ENCODE measurements around the gene TOGARAM2.
A peak's percentile ranks its signal among the peaks of the same experiment; 100 is the strongest.

TOGARAM2 gene

GRCh38 chr2:28949190-28949589, 31.9 kb upstream of the TOGARAM2 start:
- H3K36me3 ChIP-seq (ENCODE audit: control insufficient read depth in 2 of 2, insufficient read depth in 1 of 2, low read length in 2 of 2): peaks cover 35 to 54% of the 10 kb centered on the region in 2 experiments
- H3K27ac ChIP-seq (ENCODE audit: extremely low read depth, low read depth, low read length): no peak overlapping the region
- H3K4me1 ChIP-seq (ENCODE audit: control insufficient read depth, insufficient read depth, low read length): no peaks in the 10 kb centered on the region
- TF ChIP-seq ZNF148 (tag by site-specific recombination; IDR thresholded peaks at IDR 0.05; ENCODE audit: borderline replicate concordance) (no peak), YY2 (tag by site-specific recombination; IDR thresholded peaks at IDR 0.05) (no peak), KLF9 (tag by site-specific recombination; IDR thresholded peaks at IDR 0.05; ENCODE audit: low read depth) (no peak), ZBTB20 (tag by site-specific recombination; IDR thresholded peaks at IDR 0.05) (no peak), ZNF837 (tag by site-specific recombination; IDR thresholded peaks at IDR 0.05) (no peak), ZSCAN30 (tag by site-specific recombination; IDR thresholded peaks at IDR 0.05) (no peak)
- CTCF ChIA-PET: no interaction called here
- no peak overlapping the region for H3K4me3 ChIP-seq (ENCODE audit: low read depth, low read length)
- no peaks in the 10 kb centered on the region for H3K9me3 ChIP-seq (ENCODE audit: control insufficient read depth, insufficient read depth, low read depth, low read length)
- POLR2A ChIA-PET: no interaction called here

GRCh38 chr2:28949617-28950305, 31.3 kb upstream of the TOGARAM2 start:
- H3K36me3 ChIP-seq (ENCODE audit: control insufficient read depth in 2 of 2, insufficient read depth in 1 of 2, low read length in 2 of 2): peaks cover 30 to 48% of the 10 kb centered on the region in 2 experiments
- H3K27ac ChIP-seq (ENCODE audit: extremely low read depth, low read depth, low read length): no peak overlapping the region
- H3K4me3 ChIP-seq (ENCODE audit: low read depth, low read length): no peak overlapping the region
- peak; percentile 86 for TF ChIP-seq SCRT2 (tag by site-specific recombination; IDR thresholded peaks at IDR 0.05)
- TF ChIP-seq KLF9 (tag by site-specific recombination; IDR thresholded peaks at IDR 0.05; ENCODE audit: low read depth): no peak
- no peak for TF ChIP-seq WT1 (tag by site-specific recombination; IDR thresholded peaks at IDR 0.05)
- TF ChIP-seq SCRT1 (tag by site-specific recombination; IDR thresholded peaks at IDR 0.05; ENCODE audit: borderline replicate concordance): peak; percentile 66; the same call in 1 of the 2 replicates
- ChIA-PET POLR2A (interaction anchor here (0.7 to 0.8 kb wide), 2 partner anchors 133 to 1680 kb away, joined by 3 to 5 read pairs; no protein-coding TSS in a partner anchor), CTCF (interaction anchor here (0.9 kb wide), 1 partner anchor 383 kb away, joined by 3 read pairs; no protein-coding TSS in a partner anchor)
- H3K9me3 ChIP-seq (ENCODE audit: control insufficient read depth, insufficient read depth, low read depth, low read length): no peaks in the 10 kb centered on the region
- H3K4me1 ChIP-seq (ENCODE audit: control insufficient read depth, insufficient read depth, low read length): no peaks in the 10 kb centered on the region

- TF ChIP-seq ZNF184 (tag by site-specific recombination; IDR thresholded peaks at IDR 0.05): no peak
- TF ChIP-seq ZNF202 (tag by site-specific recombination; IDR thresholded peaks at IDR 0.05; ENCODE audit: borderline replicate concordance): no peak
- TF ChIP-seq ZSCAN16 (tag by site-specific recombination; IDR thresholded peaks at IDR 0.05): no peak
- no peak for TF ChIP-seq ZNF146 (tag by site-specific recombination; IDR thresholded peaks at IDR 0.05)
- TF ChIP-seq ZNF404 (tag by site-specific recombination; IDR thresholded peaks at IDR 0.05): no peak
- no peak for TF ChIP-seq ZNF677 (tag by site-specific recombination; IDR thresholded peaks at IDR 0.05)
- TF ChIP-seq ZXDB (tag by site-specific recombination; IDR thresholded peaks at IDR 0.05): no peak
- TF ChIP-seq OSR2 (tag by site-specific recombination; IDR thresholded peaks at IDR 0.05): no peak
- no peak for TF ChIP-seq ZNF248 (tag by site-specific recombination; IDR thresholded peaks at IDR 0.05)
- no peak for TF ChIP-seq GLI4 (tag by site-specific recombination; IDR thresholded peaks at IDR 0.05)
- TF ChIP-seq ZNF561 (tag by site-specific recombination; IDR thresholded peaks at IDR 0.05; ENCODE audit: borderline replicate concordance): no peak
- TF ChIP-seq OVOL3 (tag by site-specific recombination; IDR thresholded peaks at IDR 0.05): no peak
- TF ChIP-seq SP7 (tag by site-specific recombination; IDR thresholded peaks at IDR 0.05): no peak
- TF ChIP-seq GLIS1 (tag by site-specific recombination; IDR thresholded peaks at IDR 0.05): no peak
- no peak for TF ChIP-seq ZFP37 (tag by site-specific recombination; IDR thresholded peaks at IDR 0.05)
- TF ChIP-seq ZNF664 (tag by site-specific recombination; IDR thresholded peaks at IDR 0.05): no peak
- TF ChIP-seq ZNF843 (tag by site-specific recombination; IDR thresholded peaks at IDR 0.05): no peak
- no peak for TF ChIP-seq ZNF514 (tag by site-specific recombination; IDR thresholded peaks at IDR 0.05)
- TF ChIP-seq KLF17 (tag by site-specific recombination; IDR thresholded peaks at IDR 0.05): no peak
- no peak overlapping the region for H3K4me3 ChIP-seq (ENCODE audit: low read depth, low read length)
- ChIA-PET CTCF (no interaction called here), POLR2A (no interaction called here)
- no peaks in the 10 kb centered on the region for H3K4me1 ChIP-seq (ENCODE audit: control insufficient read depth, insufficient read depth, low read length)
- H3K27ac ChIP-seq (ENCODE audit: extremely low read depth, low read depth, low read length): no peak overlapping the region
- H3K9me3 ChIP-seq (ENCODE audit: control insufficient read depth, insufficient read depth, low read depth, low read length): no peaks in the 10 kb centered on the region
- H3K36me3 ChIP-seq (ENCODE audit: control insufficient read depth in 2 of 2, insufficient read depth in 1 of 2, low read length in 2 of 2): peaks cover 20 to 35% of the 10 kb centered on the region in 2 experiments
Observed at GRCh38 chr2:28950941-28951630, 30.0 kb upstream of the TOGARAM2 start.
